Measurements from ENCODE around the gene MYH7. TPM values are rescaled to one million over a fixed set of nuclear protein-coding genes. Genes with fewer than 3 reads are reported as not detected.
A peak's percentile ranks its signal among the peaks of the same experiment; 100 is the strongest.
"Not testable (repeated sequence)": the region's sequence is repeated elsewhere in the genome, so short reads cannot be mapped to it uniquely, and the experiment has no call there.

MYH7 gene
- total RNA-seq, 4 donors from 2014 or later, result 0.27 TPM; not detected in 3

GRCh38 chr14:23403139-23403438 is 32.4 kb downstream of the MYH7 start:
- DNase-seq, result no peak
- no peak overlapping the region for H3K4me3 ChIP-seq (replicated peaks in 1 of 3)
- H3K9me3 ChIP-seq, result no peaks in the 10 kb centered on the region
- no peaks in the 10 kb centered on the region for H3K4me1 ChIP-seq
- 60 to 69% methylated on average over 7 of the region's 7 CpGs for WGBS, 2 donors
- intact Hi-C loops (cut with DNase I), result no loop called here
- no peaks in the 10 kb centered on the region for H3K36me3 ChIP-seq
- H3K27ac ChIP-seq, result no peak overlapping the region
- no peak for TF ChIP-seq CTCF (IDR thresholded peaks at IDR 0.05)
- no peak for TF ChIP-seq POLR2A (IDR thresholded peaks at IDR 0.05)
- H3K27me3 ChIP-seq, result no peaks in the 10 kb centered on the region

- H3K4me1 ChIP-seq, result no peaks in the 10 kb centered on the region
- H3K27ac ChIP-seq, result no peak overlapping the region
- H3K27me3 ChIP-seq, result no peaks in the 10 kb centered on the region
- H3K36me3 ChIP-seq, result no peaks in the 10 kb centered on the region
- no peaks in the 10 kb centered on the region for H3K9me3 ChIP-seq
- TF ChIP-seq POLR2A (IDR thresholded peaks at IDR 0.05) (no peak), CTCF (IDR thresholded peaks at IDR 0.05) (no peak)
- peak; percentile 15 to 36 for DNase-seq
- 57 to 61% methylated on average over 24 of the region's 25 CpGs for WGBS, 2 donors
- no peak overlapping the region for H3K4me3 ChIP-seq (replicated peaks in 1 of 3)
- intact Hi-C loops (cut with DNase I), result no loop called here
These were observed 32.9 kb downstream of the MYH7 start for GRCh38 chr14:23402296-23403138.

- TF ChIP-seq POLR2A (IDR thresholded peaks at IDR 0.05) (no peak), CTCF (IDR thresholded peaks at IDR 0.05) (no peak)
- no peak for DNase-seq
- no peaks in the 10 kb centered on the region for H3K27me3 ChIP-seq
- 87 to 88% methylated on average over 4 of the region's 4 CpGs for WGBS, 2 donors
- intact Hi-C loops (cut with DNase I), result no loop called here
- no peaks in the 10 kb centered on the region for H3K36me3 ChIP-seq
- no peak overlapping the region for H3K27ac ChIP-seq
- no peaks in the 10 kb centered on the region for H3K4me1 ChIP-seq
- H3K9me3 ChIP-seq, result no peaks in the 10 kb centered on the region
- H3K4me3 ChIP-seq (replicated peaks in 1 of 3), result no peak overlapping the region
These were observed 34.2 kb downstream of the MYH7 start for GRCh38 chr14:23401291-23401690.

GRCh38 chr14:23400496-23401149 is 34.8 kb downstream of the MYH7 start:
- WGBS, 2 donors, result 88 to 96% methylated on average over 16 of the region's 16 CpGs
- H3K36me3 ChIP-seq; DNase-seq; H3K4me1 ChIP-seq; intact Hi-C loops (cut with DNase I); H3K4me3 ChIP-seq (replicated peaks in 1 of 3); H3K9me3 ChIP-seq; H3K27ac ChIP-seq; H3K27me3 ChIP-seq: not testable (repeated sequence)

GRCh38 chr14:23399591-23399990 is 35.9 kb downstream of the MYH7 start:
- no peaks in the 10 kb centered on the region for H3K27me3 ChIP-seq
- H3K4me1 ChIP-seq, result no peaks in the 10 kb centered on the region
- no peaks in the 10 kb centered on the region for H3K36me3 ChIP-seq
- H3K9me3 ChIP-seq, result no peaks in the 10 kb centered on the region
- H3K4me3 ChIP-seq (replicated peaks in 1 of 3), result no peak overlapping the region
- TF ChIP-seq POLR2A (IDR thresholded peaks at IDR 0.05), result no peak
- TF ChIP-seq CTCF (IDR thresholded peaks at IDR 0.05), result no peak
- intact Hi-C loops (cut with DNase I), result no loop called here
- no peak for DNase-seq
- H3K27ac ChIP-seq, result no peak overlapping the region
- 88 to 95% methylated on average over 6 of the region's 6 CpGs for WGBS, 2 donors

All from thyroid gland (tissue), 4 donors.